Measurements from ENCODE around the gene YPEL3. TPM values are rescaled to one million over a fixed set of nuclear protein-coding genes. Genes with fewer than 3 reads are reported as not detected.

YPEL3 gene
- total RNA-seq: 8.5 and 14.8 TPM in 2 replicates

GRCh38 chr16:30096105-30096861, at the start of gene YPEL3:
Gene YPEL3 (minus strand): TSS chr16:30096213. CDS start chr16:30095482, 731 bp downstream.

GRCh38 chr16:30113031-30113710, 17.2 kb upstream of the YPEL3 start, which contains the start of gene GDPD3:
Gene GDPD3 (minus strand): TSS chr16:30113537. CDS start chr16:30113478, 59 bp downstream.

DNA sequence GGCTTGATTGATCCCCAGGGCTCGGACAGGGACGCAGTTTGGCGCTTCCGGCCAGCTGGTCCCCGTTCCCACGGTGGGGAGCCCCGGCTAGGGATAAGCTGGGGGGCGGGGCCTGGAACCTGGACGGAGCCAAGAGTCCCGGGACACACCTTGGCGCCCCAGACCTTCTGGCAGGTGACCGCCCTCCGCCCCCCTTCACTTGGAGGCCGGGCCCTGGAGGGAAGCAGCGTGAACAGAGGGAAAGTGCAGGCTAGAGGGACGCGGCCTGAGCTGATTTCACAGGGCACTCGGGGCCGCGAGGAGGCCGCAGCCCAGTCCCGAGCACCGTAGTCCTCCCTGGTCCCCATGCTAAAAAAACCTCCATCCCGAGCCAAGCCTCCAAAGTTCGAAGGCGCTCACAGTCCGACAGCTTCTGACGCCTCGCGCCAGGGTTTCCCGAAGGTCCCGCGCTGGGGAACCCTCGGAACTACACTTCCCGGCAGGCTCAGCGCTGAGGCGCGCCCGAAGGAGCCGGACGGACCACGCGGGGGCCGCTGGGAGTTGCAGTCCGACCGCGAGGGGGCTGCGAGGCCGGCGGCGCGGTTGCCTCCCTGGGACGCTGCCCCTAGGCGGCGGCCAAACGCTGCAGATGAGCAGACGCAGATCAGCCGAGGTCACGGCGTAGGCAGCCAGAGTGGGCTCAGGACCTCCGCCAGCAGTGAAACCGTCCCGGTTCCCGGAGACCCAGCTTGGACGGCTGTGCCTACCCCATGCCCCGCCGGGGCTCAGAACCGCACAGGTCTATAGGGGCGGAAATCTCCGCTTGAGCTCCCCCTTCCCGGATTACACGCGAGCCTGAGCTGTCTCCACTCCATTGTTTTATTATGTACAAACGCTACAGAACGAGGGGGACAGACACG, 4.3 kb downstream of the YPEL3 start, which contains the start of gene TBX6:
Gene TBX6, minus strand, starts transcription at position 451 of the 899 bp plus-strand sequence. CDS start 731 bp downstream, outside the sequence.

GRCh38 chr16:30075503-30076275, 20.3 kb downstream of the YPEL3 start, which contains the start of gene PPP4C:
Gene PPP4C (plus strand): TSS chr16:30075994. CDS start chr16:30076378, 384 bp downstream.

DNA sequence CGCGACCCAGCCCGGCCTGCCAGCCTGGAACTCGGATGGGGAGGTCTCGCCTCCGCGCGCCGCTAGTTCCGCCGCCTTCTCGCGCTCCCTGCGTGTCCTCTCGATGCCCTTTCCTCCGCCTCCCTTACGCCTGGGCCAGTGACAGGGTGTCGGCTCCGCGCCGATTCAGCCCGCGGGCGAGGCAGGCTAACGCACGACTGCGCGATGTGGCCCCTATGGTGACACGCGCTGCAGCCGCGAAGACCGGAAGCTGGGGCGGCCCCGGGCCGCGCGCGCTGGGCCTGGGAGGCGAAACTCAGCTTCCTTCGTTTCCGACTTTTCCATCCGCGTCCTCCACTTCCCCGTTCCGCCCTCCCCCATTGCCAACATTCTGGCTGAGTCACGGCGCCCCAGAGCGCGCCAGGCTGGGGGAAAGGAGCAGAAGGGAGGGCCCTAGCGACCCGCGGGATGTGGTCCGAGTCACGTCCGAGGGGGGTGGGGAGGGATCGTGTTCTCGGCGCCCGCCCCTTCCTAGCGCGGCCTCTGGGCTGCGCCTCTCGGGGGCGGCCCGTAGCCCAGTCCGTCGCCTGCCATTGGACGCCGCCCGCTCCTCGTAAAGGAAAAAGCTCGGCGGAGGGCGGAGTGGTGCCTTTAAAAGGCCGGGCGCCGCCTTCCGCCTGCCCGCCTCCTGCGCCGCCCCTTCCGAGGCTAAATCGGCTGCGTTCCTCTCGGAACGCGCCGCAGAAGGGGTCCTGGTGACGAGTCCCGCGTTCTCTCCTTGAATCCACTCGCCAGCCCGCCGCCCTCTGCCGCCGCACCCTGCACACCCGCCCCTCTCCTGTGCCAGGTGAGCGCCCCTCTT, 30.7 kb downstream of the YPEL3 start, which contains the start of gene ALDOA:
Gene ALDOA, plus strand, starts transcription at position 659 of the 841 bp plus-strand sequence. CDS start 1,138 bp downstream, outside the sequence.

Other genes starting within 250 kb of the YPEL3 start
- gene CDIPT, start 233.0 kb downstream of the YPEL3 start, total RNA-seq: 78.7 and 87.2 TPM in 2 replicates
- 6.3 and 10.3 TPM in 2 replicates for gene SEZ6L2, start 196.7 kb downstream of the YPEL3 start, total RNA-seq
- gene ASPHD1, start 195.7 kb downstream of the YPEL3 start, total RNA-seq: 5.5 and 7.8 TPM in 2 replicates
- gene KCTD13, start 170.0 kb downstream of the YPEL3 start, total RNA-seq: 4.2 and 4.8 TPM in 2 replicates
- 80.6 and 84.0 TPM in 2 replicates for gene TMEM219, start 134.1 kb downstream of the YPEL3 start, total RNA-seq
- gene TAOK2, start 122.3 kb downstream of the YPEL3 start, total RNA-seq: 49.4 and 60.4 TPM in 2 replicates
- 10.3 and 11.8 TPM in 2 replicates for gene HIRIP3, start 100.6 kb downstream of the YPEL3 start, total RNA-seq
- 16.6 and 20.0 TPM in 2 replicates for gene INO80E, start 100.0 kb downstream of the YPEL3 start, total RNA-seq
- gene DOC2A, start 85.2 kb downstream of the YPEL3 start, total RNA-seq: 0.26 and 0.31 TPM in 2 replicates
- gene C16orf92, start 73.0 kb downstream of the YPEL3 start, total RNA-seq: not detected in 2 replicates
- gene TLCD3B, start 64.9 kb downstream of the YPEL3 start, total RNA-seq: 0.19 and 0.40 TPM in 2 replicates
- 439 and 543 TPM in 2 replicates for gene ALDOA, start 30.5 kb downstream of the YPEL3 start, total RNA-seq
- gene PPP4C, start 20.2 kb downstream of the YPEL3 start, total RNA-seq: 167 and 192 TPM in 2 replicates
- gene TBX6, start 4.3 kb downstream of the YPEL3 start, total RNA-seq: 0.12 and 0.13 TPM in 2 replicates
- 0.92 and 0.99 TPM in 2 replicates for gene GDPD3, start 17.3 kb upstream of the YPEL3 start, total RNA-seq
- 41.0 and 51.9 TPM in 2 replicates for gene MAPK3, start 27.0 kb upstream of the YPEL3 start, total RNA-seq
- 0.56 and 0.79 TPM in 2 replicates for gene CORO1A, start 87.4 kb upstream of the YPEL3 start, total RNA-seq
- gene BOLA2B, start 97.5 kb upstream of the YPEL3 start, total RNA-seq: 17.3 and 39.0 TPM in 2 replicates
- 10.4 and 14.7 TPM in 2 replicates for gene SLX1A, start 97.7 kb upstream of the YPEL3 start, total RNA-seq
- gene SULT1A3, start 103.0 kb upstream of the YPEL3 start, total RNA-seq: 0.79 and 0.93 TPM in 2 replicates
- gene NPIPB13, start 152.3 kb upstream of the YPEL3 start, total RNA-seq: 0.26 and 0.93 TPM in 2 replicates